ENCODE data around the gene ZNF761. TPM values are rescaled to one million over a fixed set of nuclear protein-coding genes. Genes with fewer than 3 reads are reported as not detected.
"Not testable (repeated sequence)": the region's sequence is repeated elsewhere in the genome, so short reads cannot be mapped to it uniquely, and the experiment has no call there.

ZNF761 gene
- 7.8 and 12.6 TPM in 2 replicates for total RNA-seq (2014; rRNA removed; shearing (Covaris generic))

DNA sequence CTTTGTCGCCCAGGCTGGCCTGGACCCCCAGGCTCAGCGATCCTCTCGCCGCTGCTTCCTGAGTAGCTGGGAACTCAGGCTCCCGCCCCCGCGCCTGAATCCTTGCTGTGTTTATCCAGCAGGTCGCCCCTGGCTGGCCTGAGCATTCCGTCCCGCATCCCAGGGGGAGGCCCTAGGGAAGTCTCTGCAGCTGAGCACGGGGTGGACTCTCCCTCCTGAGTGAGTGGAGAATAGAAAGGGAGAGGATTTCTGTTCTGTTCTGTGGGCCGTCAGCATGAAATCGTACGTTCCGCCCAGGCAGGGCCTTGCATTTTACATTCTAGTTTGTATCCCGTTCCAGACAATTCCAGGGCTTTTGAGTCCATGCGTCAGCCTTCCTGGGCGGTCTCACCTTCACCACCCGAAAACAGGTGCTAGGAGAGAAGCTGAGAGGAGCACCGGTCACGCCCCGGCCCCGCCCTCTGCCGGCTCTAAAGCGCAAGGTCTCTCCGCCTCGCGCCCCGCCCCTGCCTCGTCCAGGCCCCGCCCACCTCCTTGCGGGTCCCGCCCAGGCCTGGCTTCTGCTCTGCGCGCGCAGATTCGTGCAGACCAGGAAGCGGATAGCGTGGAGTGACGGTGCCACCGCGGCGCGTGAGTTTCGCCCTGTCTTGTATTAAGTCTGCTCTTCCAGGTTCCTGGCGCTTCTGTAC, at the start of gene ZNF761:
Gene ZNF761 (plus strand): TSS at position 586 of the 689 bp plus-strand sequence. CDS start 15,285 bp downstream, outside the sequence.
- DNase-seq (ENCODE audit: low spot score) = peak; percentile 86

DNA sequence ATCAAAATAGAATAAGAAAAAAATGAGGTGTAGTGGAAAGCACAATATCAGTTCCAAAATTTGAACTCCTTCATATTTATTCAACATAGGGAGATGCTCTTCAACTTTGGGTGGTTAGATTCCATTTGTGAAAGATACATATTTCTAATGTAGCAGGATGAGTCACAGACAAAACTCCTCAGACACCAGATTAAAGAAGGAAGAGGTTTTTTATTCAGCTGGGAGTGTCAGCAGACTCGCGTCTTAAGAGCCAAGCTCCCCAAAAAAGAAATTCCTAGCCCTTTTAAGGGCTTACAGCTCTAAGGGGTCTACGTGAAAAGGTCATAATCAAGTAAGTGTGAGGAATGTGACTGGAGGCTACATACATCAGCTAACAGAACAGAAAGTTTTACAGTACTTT, 43.6 kb upstream of the ZNF761 start:
- DNase-seq (ENCODE audit: low spot score) = no peak

DNA sequence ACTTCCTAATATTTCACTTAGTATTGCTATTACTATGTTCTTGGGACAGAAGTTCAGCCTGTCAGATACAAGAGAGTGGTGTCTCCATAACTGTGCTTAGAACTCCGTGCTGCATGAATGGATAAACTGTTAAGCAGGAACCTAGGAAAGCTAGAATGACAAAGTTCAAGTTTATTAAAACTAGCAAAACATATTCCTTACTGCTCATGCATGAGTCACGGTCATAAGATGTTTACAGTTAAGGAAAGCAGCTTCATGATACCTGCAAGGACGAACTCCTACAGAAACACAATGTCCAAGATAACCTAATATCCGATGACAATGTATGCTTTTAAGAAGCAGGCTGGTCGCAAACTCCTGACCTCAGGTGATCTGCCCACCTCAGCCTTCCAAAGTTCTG, 42.9 kb upstream of the ZNF761 start:
- no peak for DNase-seq (ENCODE audit: low spot score)

DNA sequence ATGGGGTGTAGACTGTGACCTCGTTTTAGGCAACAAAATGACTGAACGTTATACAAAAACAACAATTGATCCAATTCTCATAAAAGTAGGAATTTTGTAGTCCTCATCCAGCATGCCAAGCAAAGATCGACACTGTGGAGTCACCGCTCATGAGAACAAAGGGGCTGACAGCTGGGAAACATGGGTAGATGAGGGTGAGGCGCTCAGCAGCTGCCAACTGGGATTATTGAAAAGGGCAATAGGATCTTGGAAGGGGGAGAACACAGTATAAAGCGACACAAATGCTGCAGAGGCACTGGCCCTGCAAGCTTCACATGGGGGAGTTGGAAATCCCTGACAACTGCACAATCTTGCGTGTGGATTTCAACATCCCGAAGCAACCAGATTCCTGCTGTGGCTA, 42.2 kb upstream of the ZNF761 start:
- no peak for DNase-seq (ENCODE audit: low spot score)

DNA sequence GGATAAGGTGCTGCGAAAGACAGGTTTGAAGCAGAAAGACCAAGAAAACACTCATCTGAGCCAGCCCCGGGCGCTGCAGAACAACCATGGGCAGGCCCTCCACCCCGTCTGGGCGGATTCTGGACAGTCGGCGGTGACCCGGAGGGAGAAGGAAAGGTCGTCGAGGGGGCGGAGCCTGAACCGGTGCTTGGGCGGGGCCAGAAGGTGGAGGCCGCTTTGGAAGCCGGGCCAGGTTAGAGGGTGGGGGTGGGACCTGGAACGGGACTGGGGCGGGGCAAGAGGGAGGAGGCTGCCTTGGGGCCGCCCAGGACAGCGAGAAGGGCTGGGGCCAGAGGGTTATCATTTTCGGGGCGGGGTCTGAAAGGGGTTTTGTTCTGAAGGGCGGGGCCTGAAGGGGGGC, 41.8 kb upstream of the ZNF761 start:
- no peak for DNase-seq (ENCODE audit: low spot score)

DNA sequence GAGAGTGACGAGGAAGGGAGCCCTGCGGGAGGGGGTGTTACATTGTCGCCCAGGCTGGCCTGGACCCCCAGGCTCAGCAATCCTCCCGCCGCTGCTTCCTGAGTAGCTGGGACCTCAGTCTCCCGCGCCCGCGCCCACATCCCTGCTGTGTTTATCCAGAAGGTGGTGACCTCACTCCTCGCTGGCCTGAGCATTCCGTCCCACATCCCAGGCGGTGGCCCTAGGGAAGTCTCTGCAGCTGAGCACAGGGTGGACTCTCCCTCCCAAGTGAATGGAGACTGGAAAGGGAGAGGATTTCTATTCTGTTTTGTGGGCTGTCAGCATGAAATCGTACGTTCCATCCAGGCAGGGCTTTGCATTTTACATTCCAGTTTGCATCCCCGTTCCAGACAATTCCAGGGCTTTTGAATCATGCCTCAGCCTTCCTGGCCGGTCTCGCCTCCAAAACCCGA, 37.2 kb upstream of the ZNF761 start:
- peak; percentile 13 for DNase-seq (ENCODE audit: low spot score)

DNA sequence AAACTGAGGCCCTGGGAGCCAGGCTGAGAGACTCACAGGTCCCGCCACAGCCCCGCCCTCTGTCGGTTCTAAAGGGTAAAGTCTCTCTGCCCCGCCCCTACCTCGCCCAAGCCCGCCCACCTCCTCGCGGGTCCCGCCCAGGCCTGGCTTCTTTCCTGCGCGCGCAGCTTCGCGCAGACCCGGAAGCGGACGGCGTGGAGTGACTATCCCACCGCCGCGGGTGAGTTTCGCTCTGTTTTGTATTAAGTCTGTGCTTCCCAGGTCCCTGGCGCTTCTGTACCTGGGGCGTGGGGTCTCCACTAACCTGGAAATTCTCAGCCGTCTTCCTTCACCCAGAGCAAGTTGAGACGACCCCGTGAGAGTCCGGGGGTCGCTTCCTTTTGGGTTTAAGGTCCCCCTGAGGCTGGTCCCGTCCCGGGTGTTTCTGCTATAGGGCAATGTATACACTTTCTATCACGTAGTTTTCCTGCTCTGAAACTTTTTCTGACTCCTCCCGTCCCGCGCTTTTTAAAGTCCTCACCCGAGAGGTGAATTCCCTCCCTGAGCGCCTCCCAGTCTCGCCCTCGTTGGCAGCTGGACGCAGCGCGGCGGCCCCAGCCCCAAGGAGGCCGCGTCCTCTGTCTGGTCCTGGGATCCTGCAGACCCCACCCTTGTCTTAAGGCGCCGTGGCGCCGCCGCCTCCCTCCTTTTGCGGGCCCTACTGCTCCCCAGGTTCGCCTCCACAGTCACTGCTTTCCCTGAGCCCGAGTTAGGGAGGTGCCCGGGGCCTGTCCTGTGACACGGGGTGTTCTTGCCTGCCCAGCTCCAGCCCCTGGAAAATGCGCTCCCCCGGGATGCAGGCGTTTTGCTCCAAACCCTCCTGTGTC, 36.6 kb upstream of the ZNF761 start, which contains the start of gene ZNF765:
Gene ZNF765 (plus strand): TSS at position 176 of the 866 bp plus-strand sequence. CDS start 2,867 bp downstream, outside the sequence.
- peak; percentile 81 for DNase-seq (ENCODE audit: low spot score)

DNA sequence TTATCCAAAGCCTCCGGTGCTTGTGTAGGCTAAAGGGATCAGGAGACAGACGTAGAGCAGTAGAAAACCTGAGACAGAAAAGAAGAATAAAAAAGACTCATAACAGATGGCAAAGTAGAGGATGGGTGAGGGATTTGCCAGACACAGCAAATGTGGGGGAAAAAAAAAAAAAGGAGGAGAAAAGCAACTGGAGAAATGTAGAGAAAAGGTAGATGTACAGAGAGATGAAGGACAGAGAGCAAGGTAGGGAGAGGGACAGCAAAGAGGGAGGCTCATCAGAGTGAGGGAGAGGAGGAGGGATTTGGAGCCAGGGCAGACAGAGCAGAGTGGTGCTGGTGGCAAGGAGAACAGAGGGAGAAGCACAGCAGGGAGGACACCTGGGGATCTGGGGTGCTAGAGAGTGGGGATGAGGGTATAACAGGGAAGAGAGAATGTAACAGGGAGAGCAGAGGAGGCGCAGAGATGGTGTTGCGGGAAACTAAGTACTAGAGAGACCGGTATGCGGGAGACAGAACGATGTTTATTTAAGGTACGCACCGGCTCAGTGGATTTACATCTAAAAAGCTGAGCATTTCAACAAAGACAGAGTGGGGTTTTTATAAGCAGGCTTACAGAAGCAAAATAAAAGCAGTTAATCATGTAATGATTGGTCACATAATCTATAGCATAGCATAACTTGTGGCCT, 35.8 kb upstream of the ZNF761 start:
- DNase-seq (ENCODE audit: low spot score) = not testable (repeated sequence)

DNA sequence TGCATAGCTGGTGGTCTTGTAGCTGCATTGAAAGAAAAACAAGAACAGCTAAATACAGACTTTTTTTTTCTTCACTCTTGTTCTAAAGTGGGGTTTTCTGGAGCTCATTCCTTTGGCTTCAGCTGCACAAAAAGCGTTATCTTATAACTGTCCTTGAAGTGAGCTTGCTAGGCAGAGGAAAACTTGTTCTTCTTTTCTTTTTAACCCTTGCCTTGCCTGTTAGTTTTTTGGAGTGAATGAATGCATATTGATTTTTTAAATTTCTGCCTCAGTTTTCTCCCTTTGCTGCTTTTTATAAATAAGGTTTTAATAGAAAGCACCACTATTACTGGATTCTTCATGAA, 35.3 kb upstream of the ZNF761 start:
- DNase-seq (ENCODE audit: low spot score) = no peak

DNA sequence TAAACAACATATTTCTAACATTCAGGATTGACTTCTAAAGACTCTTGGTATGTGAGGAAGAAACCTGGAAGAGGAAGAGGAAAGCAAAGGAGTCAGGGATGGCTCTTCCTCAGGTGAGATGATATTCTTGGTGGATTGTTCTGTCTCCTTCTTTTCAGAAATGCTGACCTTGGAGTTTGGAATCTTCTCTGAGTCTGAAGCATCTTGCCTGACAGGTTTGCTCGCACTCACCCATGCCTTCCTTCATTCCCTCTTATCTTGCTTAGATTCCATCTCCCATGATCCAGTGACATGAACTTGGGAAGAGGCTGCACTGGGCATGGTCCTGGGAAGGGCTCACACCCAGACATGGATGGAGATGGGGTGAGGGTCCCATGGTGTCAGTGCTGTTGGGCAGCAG, 33.9 kb upstream of the ZNF761 start:
- DNase-seq (ENCODE audit: low spot score) = not testable (repeated sequence)

DNA sequence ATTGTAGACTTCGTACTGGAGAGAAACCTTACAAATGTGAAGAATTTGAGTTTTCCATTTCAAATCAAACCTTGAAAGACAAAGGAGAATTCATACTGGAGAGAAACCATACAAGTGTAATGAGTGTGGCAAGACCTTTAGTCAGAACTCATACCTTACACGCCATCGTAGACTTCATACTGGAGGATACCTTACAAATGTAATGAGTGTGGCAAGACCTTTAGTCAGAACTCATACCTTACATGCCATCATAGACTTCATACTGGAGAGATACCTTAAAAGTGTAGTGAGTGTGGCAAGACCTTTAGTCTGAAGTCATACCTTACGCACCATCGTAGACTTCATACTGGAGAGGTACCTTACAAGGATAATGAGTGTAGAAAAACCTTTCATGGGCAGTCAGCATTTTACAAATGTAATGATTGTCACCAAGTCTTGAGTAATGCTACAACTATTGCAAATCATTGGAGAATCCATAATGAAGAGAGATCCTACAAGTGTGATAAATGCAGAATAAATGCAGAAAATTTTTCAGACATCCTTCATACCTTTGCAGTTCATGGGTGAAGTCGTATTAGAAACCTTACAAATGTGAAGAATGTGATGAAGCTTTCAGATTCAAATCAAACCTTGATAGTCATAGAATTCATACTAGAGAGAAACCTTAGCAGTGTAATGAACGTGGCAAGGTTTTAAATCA, 22.1 kb upstream of the ZNF761 start:
- DNase-seq (ENCODE audit: low spot score) = no peak

DNA sequence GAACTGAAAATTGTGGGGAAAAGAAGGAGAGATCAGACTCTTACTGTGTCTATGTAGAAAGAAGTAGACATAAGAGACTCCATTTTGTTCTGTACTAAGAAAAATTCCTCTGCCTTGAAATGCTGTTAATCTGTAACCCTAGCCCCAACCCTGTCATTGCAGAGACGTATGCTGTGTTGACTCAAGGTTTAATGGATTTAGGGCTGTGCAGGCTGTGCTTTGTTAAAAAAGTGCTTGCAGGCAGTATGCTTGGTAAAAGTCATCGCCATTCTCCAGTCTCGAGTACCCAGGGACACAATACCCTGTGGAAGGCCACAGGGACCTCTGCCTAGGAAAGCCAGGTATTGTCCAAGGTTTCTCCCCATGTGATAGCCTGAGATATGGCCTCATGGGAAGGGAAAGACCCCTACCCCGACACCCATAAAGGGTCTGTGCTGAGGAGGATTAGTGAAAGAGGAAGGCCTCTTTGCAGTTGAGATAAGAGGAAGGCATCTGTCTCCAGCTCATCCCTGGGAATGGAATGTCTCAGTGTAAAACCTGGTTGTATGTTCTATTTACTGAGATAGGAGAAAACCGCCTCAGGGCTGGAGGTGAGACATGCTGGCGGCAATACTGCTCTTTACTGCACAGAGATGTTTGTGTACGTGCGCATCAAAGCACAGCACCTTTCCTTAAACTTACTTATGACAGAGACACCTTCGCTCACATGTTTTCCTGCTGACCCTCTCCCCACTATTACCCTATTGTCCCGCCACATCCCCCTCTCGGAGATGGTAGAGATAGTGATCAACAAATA, 11.1 kb upstream of the ZNF761 start:
- DNase-seq (ENCODE audit: low spot score) = not testable (repeated sequence)

DNA sequence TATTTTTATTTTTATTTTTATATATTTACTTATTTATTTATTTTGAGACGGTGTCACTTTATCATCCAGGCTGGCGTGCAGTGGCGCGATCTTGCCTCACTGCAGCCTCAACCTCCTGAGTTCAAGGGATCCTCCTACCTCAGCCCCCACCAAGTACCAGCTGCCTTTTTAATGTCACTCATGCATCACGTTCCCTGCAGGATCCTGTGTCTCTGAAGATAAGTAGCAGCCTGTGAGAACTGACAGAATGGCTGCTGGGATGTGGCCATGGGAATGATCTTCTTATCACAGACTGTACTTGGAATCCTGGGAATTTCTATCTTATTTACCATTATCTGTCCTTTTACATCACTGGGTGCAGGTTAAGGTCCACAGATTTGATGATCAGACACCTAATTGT, 9.2 kb upstream of the ZNF761 start:
- no peak for DNase-seq (ENCODE audit: low spot score)

DNA sequence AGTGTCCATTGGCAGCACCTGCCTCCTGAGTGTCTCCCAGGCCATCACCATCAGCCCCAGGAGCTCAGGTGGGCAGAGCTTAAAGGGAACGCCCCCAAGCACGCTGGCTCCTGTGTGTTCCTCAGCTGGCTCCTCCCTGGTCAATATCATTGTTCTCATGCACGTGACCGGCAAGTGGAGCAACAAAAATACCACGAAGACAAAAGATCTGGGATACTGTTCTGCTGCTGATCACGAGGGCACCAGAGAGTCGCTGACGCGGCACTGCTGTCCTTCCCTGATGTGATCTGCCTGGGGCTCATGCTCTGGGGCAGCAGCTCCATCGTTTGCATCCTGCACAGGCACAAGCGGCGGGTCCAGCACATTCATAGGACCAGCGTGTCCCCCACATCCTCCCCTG, 8.7 kb upstream of the ZNF761 start:
- not testable (repeated sequence) for DNase-seq (ENCODE audit: low spot score)

DNA sequence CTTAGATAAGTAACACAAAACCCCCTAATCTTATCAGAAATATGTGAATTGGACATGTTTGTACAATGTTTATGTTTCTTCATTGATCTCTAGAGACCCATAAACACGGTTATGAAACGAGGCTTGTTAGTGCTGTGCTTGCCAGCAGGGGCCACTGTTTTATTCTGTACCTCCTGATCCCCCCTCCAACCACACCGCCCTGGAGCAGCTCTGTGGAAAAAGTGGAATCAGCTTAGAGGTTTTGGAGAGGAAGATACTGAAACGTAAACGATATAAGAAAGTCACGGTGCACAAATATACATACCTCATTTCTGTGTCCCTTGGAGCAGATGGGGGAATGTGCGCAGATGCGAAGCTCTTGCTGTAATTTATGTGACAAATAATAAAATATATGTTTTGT, 8.1 kb upstream of the ZNF761 start:
- DNase-seq (ENCODE audit: low spot score) = not testable (repeated sequence)

DNA sequence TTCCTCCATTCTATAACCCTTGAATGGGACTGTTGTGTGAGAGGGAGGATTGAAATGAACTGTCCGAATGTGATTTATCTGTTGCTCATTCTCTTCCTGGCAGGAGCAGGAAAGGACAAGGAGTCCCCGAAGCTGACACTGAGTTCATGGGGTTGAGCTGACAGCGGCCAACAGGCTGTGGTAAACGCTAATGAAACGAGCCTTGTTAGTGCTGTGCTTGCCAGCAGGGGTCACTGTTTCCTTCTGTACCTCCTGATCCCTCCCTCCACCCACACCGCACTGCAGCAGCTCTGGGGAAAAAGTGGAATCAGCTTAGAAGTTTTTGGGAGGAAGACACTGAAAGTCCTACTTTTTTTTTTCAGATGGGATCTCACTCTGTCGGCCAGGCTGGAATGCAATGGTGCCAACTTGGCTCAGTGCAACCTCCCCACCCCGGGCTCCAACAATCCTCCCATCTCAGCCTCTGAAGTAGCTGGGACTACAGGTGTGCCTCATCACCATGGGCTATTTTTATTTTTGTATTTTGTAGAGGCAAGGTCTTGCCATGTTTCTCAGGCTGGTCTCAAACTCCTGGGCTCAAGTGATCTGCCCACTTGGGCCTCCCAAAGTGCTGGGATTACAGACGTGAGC, 6.7 kb upstream of the ZNF761 start:
- DNase-seq (ENCODE audit: low spot score) = peak; percentile 58

DNA sequence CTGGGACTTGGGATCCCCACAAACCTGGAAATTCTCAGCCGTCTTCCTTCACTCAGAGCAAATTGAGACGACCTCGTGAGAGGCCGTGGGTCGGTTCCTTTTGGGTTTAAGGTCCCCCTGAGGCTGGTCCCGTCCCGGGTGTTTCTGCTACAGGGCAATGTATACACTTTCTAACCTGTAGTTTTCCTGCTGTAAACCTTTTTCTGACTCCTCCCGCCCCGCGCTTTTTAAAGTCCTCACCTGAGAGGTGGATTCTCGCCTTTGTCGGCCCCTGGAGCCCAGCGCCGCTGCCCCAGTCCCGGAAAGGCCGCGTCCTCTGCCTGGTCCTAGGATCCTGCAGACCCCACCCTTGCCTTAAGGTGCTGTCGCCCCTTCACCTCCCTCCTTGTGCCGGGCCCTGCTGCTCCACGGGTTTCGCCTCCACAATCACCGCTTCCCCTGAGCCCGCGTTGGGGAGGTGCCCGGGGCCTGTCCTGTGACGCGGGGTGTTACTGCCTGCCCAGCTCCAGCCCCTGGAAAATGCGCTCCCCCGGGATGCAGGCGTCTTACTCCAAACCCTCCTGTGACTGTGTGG, 391 bp downstream of the ZNF761 start:
- DNase-seq (ENCODE audit: low spot score) = no peak

DNA sequence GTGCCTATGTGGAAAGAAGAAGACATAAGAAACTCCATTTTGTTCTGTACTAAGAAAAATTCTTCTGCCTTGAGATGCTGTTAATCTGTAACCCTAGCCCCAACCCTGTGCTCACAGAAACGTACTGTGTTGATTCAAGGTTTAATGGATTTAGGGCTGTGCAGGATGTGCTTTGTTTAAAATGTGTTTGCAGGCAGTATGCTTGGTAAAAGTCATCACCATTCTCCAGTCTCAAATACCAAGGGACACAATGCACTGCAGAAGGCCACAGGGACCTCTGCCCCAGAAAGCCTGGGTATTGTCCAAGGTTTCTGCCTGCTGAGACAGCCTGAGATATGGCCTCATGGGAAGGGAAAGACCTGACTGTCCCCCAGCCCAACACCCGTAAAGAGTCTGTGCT, 12.0 kb downstream of the ZNF761 start:
- DNase-seq (ENCODE audit: low spot score) = not testable (repeated sequence)

DNA sequence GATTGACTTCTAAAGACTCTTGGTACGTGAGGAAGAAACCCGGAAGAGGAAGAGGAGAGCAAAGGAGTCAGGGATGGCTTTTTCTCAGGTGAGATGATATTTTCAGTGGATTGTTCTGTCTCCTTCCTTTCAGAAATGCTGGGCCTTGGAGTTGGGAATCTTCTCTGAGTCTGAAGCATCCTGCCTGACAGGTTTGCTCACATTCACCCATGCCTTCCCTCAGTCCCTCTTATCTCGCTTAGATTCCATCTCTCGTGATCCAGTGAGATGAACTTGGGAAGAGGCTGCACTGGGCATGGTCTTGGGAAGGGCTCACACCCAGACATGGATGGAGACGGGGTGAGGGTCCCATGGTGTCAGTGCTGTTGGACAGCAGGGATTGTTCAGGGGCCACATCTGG, 15.4 kb downstream of the ZNF761 start:
- DNase-seq (ENCODE audit: low spot score) = not testable (repeated sequence)

DNA sequence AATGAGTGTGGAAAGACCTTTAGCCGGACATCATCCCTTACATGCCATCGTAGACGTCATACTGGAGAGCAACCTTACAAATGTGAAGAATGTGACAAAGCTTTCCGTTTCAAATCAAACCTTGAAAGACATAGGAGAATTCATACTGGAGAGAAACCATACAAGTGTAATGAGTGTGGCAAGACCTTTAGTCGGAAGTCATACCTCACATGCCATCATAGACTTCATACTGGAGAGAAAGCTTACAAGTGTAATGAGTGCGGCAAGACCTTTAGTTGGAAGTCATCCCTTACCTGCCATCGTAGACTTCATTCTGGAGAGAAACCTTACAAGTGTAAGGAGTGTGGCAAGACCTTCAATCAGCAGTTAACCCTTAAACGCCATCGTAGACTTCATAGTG, 24.0 kb downstream of the ZNF761 start:
- DNase-seq (ENCODE audit: low spot score) = no peak

Data from H4 (cell line).